IMR-90 (cell line): Measurements from ENCODE around the gene TRIM47. TPM values are rescaled to one million over a fixed set of nuclear protein-coding genes. Genes with fewer than 3 reads are reported as not detected.

Source experiments
- ATAC-seq: fragments of 200-7000 bp; cut with Tn5 transposase; 2 replicates; pipeline ENCODE4 v1.9.1; 2020; ENCODE audit warnings: low read depth, mild to moderate bottlenecking, moderate library complexity
- BruUV-seq: library from RNA; stranded (reverse); fragments of 400-500 nt; replicated peaks from 2 replicates; lab custom pipeline; 2021; lab: Mats Ljungman, UMichigan
- CTCF ChIA-PET: fragments of 300-600 bp; formaldehyde crosslinking; extraction: SDS; loops from one replicate; lab custom pipeline; 2021; ENCODE audit warnings: antibody characterized with exemption; lab: Yijun Ruan, JAX
- POLR2A ChIA-PET: fragments of 300-600 bp; sonication (Branson Sonifier 250); formaldehyde crosslinking; loops from one replicate; lab custom pipeline; 2022; ENCODE audit warnings: antibody characterized with exemption; ENCODE audit not compliant: unreplicated experiment; lab: Charles Lee
- DNase-seq: peaks from one replicate; pipeline ENCODE4 v3.0.0; 2013
- H2AFZ ChIP-seq: replicated peaks from 2 replicates; pipeline ENCODE3; 2013; ENCODE audit warnings: low read length, mild to moderate bottlenecking; ENCODE audit not compliant: poor library complexity
- H2AK5ac ChIP-seq: 2 replicates; pipeline ENCODE4 v1.6.1; 2013; ENCODE audit warnings: low read depth, low read length, inconsistent platforms
- H2AK9ac ChIP-seq: replicated peaks from 2 replicates; pipeline ENCODE3; 2013; ENCODE audit warnings: mild to moderate bottlenecking, low read depth, low read length, moderate library complexity; ENCODE audit not compliant: poor library complexity
- H2BK120ac ChIP-seq: 2 replicates; pipeline ENCODE4 v1.6.1; 2013; ENCODE audit warnings: low read depth, low read length, inconsistent platforms
- H2BK15ac ChIP-seq: 3 replicates; pipeline ENCODE4 v1.6.1; 2013; ENCODE audit warnings: low read depth, low read length, inconsistent platforms
- H2BK20ac ChIP-seq: 2 replicates; pipeline ENCODE4 v1.6.1; 2013; ENCODE audit warnings: low read depth, mild to moderate bottlenecking, inconsistent platforms, low read length, moderate library complexity
- H2BK5ac ChIP-seq: 2 replicates; pipeline ENCODE4 v1.6.1; 2013; ENCODE audit warnings: mild to moderate bottlenecking, low read depth, low read length, inconsistent platforms; ENCODE audit not compliant: poor library complexity, severe bottlenecking
- H3K14ac ChIP-seq: replicated peaks from 2 replicates; pipeline ENCODE4 v1.6.1; 2013; ENCODE audit warnings: low read depth, low read length, inconsistent platforms
- H3K18ac ChIP-seq: 2 replicates; pipeline ENCODE4 v1.6.1; 2013; ENCODE audit warnings: low read depth, low read length, control low read depth
- H3K23ac ChIP-seq: 2 replicates; pipeline ENCODE4 v1.6.1; 2013; ENCODE audit warnings: low read depth, low read length, inconsistent platforms
- H3K27ac ChIP-seq: 2 replicates; pipeline ENCODE4 v1.5.1; 2013; ENCODE audit warnings: mild to moderate bottlenecking, control low read depth, low read length; ENCODE audit not compliant: insufficient read depth
- H3K27me3 ChIP-seq: 2 replicates; pipeline ENCODE4 v1.6.1; 2013; ENCODE audit warnings: low read length; ENCODE audit not compliant: control insufficient read depth, insufficient read depth
- H3K36me3 ChIP-seq: 2 replicates; pipeline ENCODE4 v1.6.1; 2013; ENCODE audit warnings: low read length, mixed read lengths; ENCODE audit not compliant: control insufficient read depth, insufficient read depth
- H3K4ac ChIP-seq: 2 replicates; pipeline ENCODE4 v1.6.1; 2013; ENCODE audit warnings: low read depth, low read length, inconsistent platforms
- H3K4me1 ChIP-seq: 2 replicates; pipeline ENCODE4 v1.6.1; 2013; ENCODE audit warnings: low read length, mixed read lengths; ENCODE audit not compliant: control insufficient read depth, insufficient read depth
- H3K4me2 ChIP-seq: 2 replicates; pipeline ENCODE4 v1.6.1; 2013; ENCODE audit warnings: low read depth, mild to moderate bottlenecking, control low read depth, low read length, moderate library complexity
- H3K4me3 ChIP-seq: 2 replicates; pipeline ENCODE4 v1.5.1; 2013; ENCODE audit warnings: low read depth, mild to moderate bottlenecking, control low read depth, low read length, moderate library complexity; ENCODE audit not compliant: insufficient read depth
- H3K56ac ChIP-seq: 2 replicates; pipeline ENCODE4 v1.6.1; 2013; ENCODE audit warnings: low read length, inconsistent platforms; ENCODE audit not compliant: insufficient read depth; ENCODE audit errors: extremely low read depth
- H3K79me1 ChIP-seq, 2 experiments: 2 replicates each; pipeline ENCODE4 v1.6.1; 2013; ENCODE audit warnings: low read length in 2 of 2, inconsistent platforms in 1 of 2, low read depth in 1 of 2
- H3K9ac ChIP-seq: 2 replicates; pipeline ENCODE4 v1.6.1; 2013; ENCODE audit warnings: low read depth, low read length, control low read depth
- H3K9me1 ChIP-seq: 2 replicates; pipeline ENCODE4 v1.6.1; 2013; ENCODE audit warnings: low read length, inconsistent platforms; ENCODE audit not compliant: insufficient read depth
- H3K9me3 ChIP-seq: 2 replicates; pipeline ENCODE4 v1.6.1; 2013; ENCODE audit warnings: low read length; ENCODE audit not compliant: control insufficient read depth, insufficient read depth
- H4K20me1 ChIP-seq: 2 replicates; pipeline ENCODE4 v1.6.1; 2013; ENCODE audit warnings: low read length, inconsistent platforms; ENCODE audit not compliant: insufficient read depth
- H4K5ac ChIP-seq: 2 replicates; pipeline ENCODE4 v1.6.1; 2013; ENCODE audit warnings: mild to moderate bottlenecking, low read depth, low read length, control low read depth
- H4K8ac ChIP-seq, 2 experiments: 2 replicates each; pipeline ENCODE4 v1.6.1; 2013; ENCODE audit warnings: low read depth in 2 of 2, low read length in 2 of 2, control low read depth in 1 of 2, inconsistent platforms in 1 of 2
- H4K91ac ChIP-seq: 2 replicates; pipeline ENCODE4 v1.6.1; 2013; ENCODE audit warnings: low read depth, low read length, inconsistent platforms; ENCODE audit not compliant: insufficient read depth
- BHLHE40 ChIP-seq: fragments of 150-350 bp; IDR thresholded peaks from 2 replicates; pipeline ENCODE4 v1.6.1; 2016; ENCODE audit warnings: mild to moderate bottlenecking, low read depth, low read length
- CEBPB ChIP-seq: IDR thresholded peaks from 2 replicates; pipeline ENCODE4 v1.6.1; 2012; ENCODE audit warnings: low read depth, low read length, improper control_type of control experiment
- CHD1 ChIP-seq: IDR thresholded peaks from 2 replicates; pipeline ENCODE4 v1.6.1; 2012; ENCODE audit warnings: low read depth, low read length, improper control_type of control experiment
- CTCF ChIP-seq: conservative IDR thresholded peaks from 2 replicates; pipeline ENCODE4 v1.5.1; 2012; ENCODE audit warnings: mild to moderate bottlenecking, low read depth, low read length, improper control_type of control experiment
- ELK1 ChIP-seq: fragments of 150-350 bp; IDR thresholded peaks from 2 replicates; pipeline ENCODE4 v1.6.1; 2016; ENCODE audit warnings: low read depth, mild to moderate bottlenecking, low read length, moderate library complexity, borderline replicate concordance
- FOS ChIP-seq: fragments of 150-350 bp; IDR thresholded peaks from 2 replicates; pipeline ENCODE4 v1.6.1; 2016; ENCODE audit warnings: low read depth, low read length
- MAFK ChIP-seq: IDR thresholded peaks from 2 replicates; pipeline ENCODE4 v1.6.1; 2012; ENCODE audit warnings: low read depth, low read length, improper control_type of control experiment
- MAZ ChIP-seq: IDR thresholded peaks from 2 replicates; pipeline ENCODE4 v1.6.1; 2012; ENCODE audit warnings: low read depth, mild to moderate bottlenecking, low read length, improper control_type of control experiment, moderate library complexity, borderline replicate concordance
- MXI1 ChIP-seq: IDR thresholded peaks from 2 replicates; pipeline ENCODE4 v1.6.1; 2012; ENCODE audit warnings: low read depth, mild to moderate bottlenecking, low read length, moderate library complexity, borderline replicate concordance
- NFE2L2 ChIP-seq: fragments of 150-350 bp; IDR thresholded peaks from 2 replicates; pipeline ENCODE4 v1.6.1; 2016; ENCODE audit warnings: low read depth, mild to moderate bottlenecking, low read length
- POLR2A ChIP-seq: IDR thresholded peaks from 2 replicates; pipeline ENCODE4 v1.6.1; 2012; ENCODE audit warnings: mild to moderate bottlenecking, low read depth, low read length
- RAD21 ChIP-seq: IDR thresholded peaks from 2 replicates; pipeline ENCODE4 v1.6.1; 2012; ENCODE audit warnings: low read length, improper control_type of control experiment
- RCOR1 ChIP-seq: IDR thresholded peaks from 2 replicates; pipeline ENCODE4 v1.6.1; 2012; ENCODE audit warnings: mild to moderate bottlenecking, low read length, improper control_type of control experiment; ENCODE audit not compliant: insufficient replicate concordance
- RFX5 ChIP-seq: IDR thresholded peaks from 2 replicates; pipeline ENCODE4 v1.8.0; 2012; ENCODE audit warnings: low read depth, mild to moderate bottlenecking, low read length, moderate library complexity
- SMC3 ChIP-seq: fragments of 150-350 bp; IDR thresholded peaks from 2 replicates; pipeline ENCODE4 v1.6.1; 2016; ENCODE audit warnings: low read depth, mild to moderate bottlenecking, antibody characterized with exemption, low read length, moderate library complexity
- USF2 ChIP-seq: fragments of 150-350 bp; IDR thresholded peaks from 2 replicates; pipeline ENCODE4 v1.6.1; 2017; ENCODE audit warnings: mild to moderate bottlenecking, antibody characterized with exemption, low read length, low read depth
- WGBS, 2 experiments: methylation state at CpG; one replicate each; pipeline versions ENCODE4 v1.1.5 to v1.1.7; 2013; ENCODE audit warnings: missing lambda C conversion rate in 2 of 2; ENCODE audit not compliant: insufficient read length in 1 of 2; ENCODE audit errors: extremely low coverage in 2 of 2; 5-methylcytosine and 5-hydroxymethylcytosine counted together
- dilution Hi-C: fragments of 300-500 bp; cut with HindIII; formaldehyde crosslinking; loops from one replicate; pipeline ENCODE4 v1.14.3; 2018; ENCODE audit warnings: low sequenced_read_pairs; ENCODE audit not compliant: unreplicated experiment
- in situ Hi-C: fragments of 300-500 bp; cut with MboI; formaldehyde crosslinking; loops from 3 replicates; pipeline ENCODE4 v1.14.3; 2019; ENCODE audit warnings: low sequenced_read_pairs, inconsistent platforms, mixed read lengths
- intact Hi-C: fragments of 100-400 bp; cut with micrococcal nuclease; formaldehyde crosslinking; loops from 2 replicates; pipeline ENCODE4 v1.10.0; 2022
- polyA plus RNA-seq, 3 experiments: library from polyadenylated mRNA; depleted of rRNA; stranded (reverse); fragments of >200 nt; gene quantifications; 2 replicates each; pipeline ENCODE4 v1.2.3, GENCODE V29; 2012; ENCODE audit warnings: low replicate concordance in 1 of 3
- total RNA-seq: library from RNA; depleted of rRNA; stranded (reverse); fragments of >200 nt; gene quantifications from 2 replicates; pipeline ENCODE4 v1.2.3, GENCODE V29; 2012

The TRIM47 gene
- total and polyA plus RNA-seq, 2 of the 4 experiments (the other 2 are of a cell fraction), result 1.4 to 7.5 TPM

GRCh38 chr17:75885431-75885830 is 7.0 kb upstream of the TRIM47 start:
- H3K4me1 ChIP-seq, result no peaks in the 10 kb centered on the region
- no peak overlapping the region for H3K4me3 ChIP-seq
- no peak overlapping the region for H3K4ac ChIP-seq
- peaks cover 3% of the 10 kb centered on the region; the same call in 1 of the 2 replicates for H3K27me3 ChIP-seq
- no peak overlapping the region for H3K4me2 ChIP-seq
- intact Hi-C loops (no loop called here), dilution Hi-C loops (no loop called here), in situ Hi-C loops (no loop called here)
- no peak overlapping the region for H3K56ac ChIP-seq
- H2AK9ac ChIP-seq, result no peak overlapping the region
- no peak overlapping the region for H3K27ac ChIP-seq
- H2BK15ac ChIP-seq, result no peak overlapping the region
- H4K5ac ChIP-seq, result no peak overlapping the region
- 0 out of 2 replicates have a peak, but pooled peaks cover 3% of the 10 kb centered on the region for H3K9me1 ChIP-seq
- H3K36me3 ChIP-seq, result peaks cover 4% of the 10 kb centered on the region
- H2BK120ac ChIP-seq, result no peak overlapping the region
- TF ChIP-seq RCOR1 (no peak), CEBPB (no peak), SMC3 (no peak), USF2 (no peak), BHLHE40 (no peak), MXI1 (no peak), NFE2L2 (no peak), MAFK (no peak), MAZ (no peak), FOS (no peak), RFX5 (no peak), ELK1 (no peak), RAD21 (no peak), CHD1 (no peak), CTCF (no peak), POLR2A (no peak)
- no peak overlapping the region for H3K23ac ChIP-seq
- H4K20me1 ChIP-seq, result no peaks in the 10 kb centered on the region
- H3K14ac ChIP-seq, result no peak overlapping the region
- H2BK20ac ChIP-seq, result no peak overlapping the region
- H3K9me3 ChIP-seq, result no peaks in the 10 kb centered on the region
- H2AK5ac ChIP-seq, result peak overlapping the region; percentile 28; the same call in 1 of the 2 replicates
- no peak overlapping the region for H3K9ac ChIP-seq
- whole genome bisulfite sequencing, 2 experiments, result 94% methylated on average over 4 of the region's 8 CpGs; no CpG with 5 or more reads in 1 of the 2 experiments
- no TSS peak for BruUV-seq
- ATAC-seq, result no peak
- H3K79me1 ChIP-seq, result no peaks in the 10 kb centered on the region
- H4K8ac ChIP-seq, result no peak overlapping the region
- H3K18ac ChIP-seq, result no peak overlapping the region
- H2BK5ac ChIP-seq, result no peak overlapping the region
- no peak overlapping the region for H4K91ac ChIP-seq
- DNase-seq, result no peak
- H2AFZ ChIP-seq, result no peak overlapping the region
- ChIA-PET CTCF (interaction anchor here (0.8 kb wide), 1 partner anchor 38 kb away, joined by 4 read pairs; no protein-coding TSS in a partner anchor), POLR2A (no interaction called here)
